Measurements from ENCODE around the gene CRAMP1.
"Not testable (repeated sequence)": the region's sequence is repeated elsewhere in the genome, so short reads cannot be mapped to it uniquely, and the experiment has no call there.

The CRAMP1 gene

DNA sequence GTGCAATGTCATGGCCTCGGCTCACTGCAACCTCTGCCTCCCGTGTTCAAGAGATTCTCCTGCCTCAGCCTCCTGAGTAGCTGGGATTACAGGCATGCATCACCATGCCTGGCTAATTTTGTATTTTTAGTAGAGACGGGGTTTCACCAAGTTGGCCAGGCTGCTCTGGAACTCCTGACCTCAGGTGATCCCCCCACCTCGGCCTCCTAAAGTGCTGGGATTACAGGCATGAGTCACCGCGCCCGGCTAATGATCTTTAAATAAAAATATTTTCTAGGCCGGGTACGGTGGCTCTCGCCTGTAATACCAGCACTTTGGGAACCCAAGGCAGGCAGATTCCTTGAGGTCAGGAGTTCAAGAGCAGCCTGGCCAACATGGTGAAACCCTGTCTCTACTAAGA, 106.1 kb downstream of the CRAMP1 start:
- DNase-seq, result not testable (repeated sequence)

- DNase-seq, result not testable (repeated sequence)
These were observed 107.5 kb downstream of the CRAMP1 start for GRCh38 chr16:1719559-1720229.

- no peak for DNase-seq
These were observed 109.2 kb downstream of the CRAMP1 start for GRCh38 chr16:1721372-1721771.

- DNase-seq, result peak; percentile 49
These were observed 111.4 kb downstream of the CRAMP1 start for GRCh38 chr16:1723450-1724147.

DNA sequence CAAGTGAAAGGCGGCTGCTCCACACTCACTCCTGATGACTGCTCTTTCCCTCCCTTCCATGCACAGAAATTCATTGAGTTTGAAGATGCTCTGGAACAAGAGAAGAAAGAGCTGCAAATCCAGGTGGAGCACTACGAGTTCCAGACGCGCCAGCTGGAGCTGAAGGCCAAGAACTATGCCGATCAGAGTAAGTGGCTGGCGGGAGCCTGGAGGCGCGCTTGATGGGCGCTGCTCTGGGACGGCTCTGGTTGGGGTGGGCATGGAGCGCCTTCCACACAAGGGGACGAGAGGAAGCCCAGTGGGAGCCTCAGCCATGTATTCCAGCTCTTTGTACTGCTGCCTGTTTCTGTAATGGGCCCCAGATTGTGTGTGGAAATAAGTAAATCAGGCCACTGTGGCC, 112.3 kb downstream of the CRAMP1 start:
- DNase-seq, result no peak

DNA sequence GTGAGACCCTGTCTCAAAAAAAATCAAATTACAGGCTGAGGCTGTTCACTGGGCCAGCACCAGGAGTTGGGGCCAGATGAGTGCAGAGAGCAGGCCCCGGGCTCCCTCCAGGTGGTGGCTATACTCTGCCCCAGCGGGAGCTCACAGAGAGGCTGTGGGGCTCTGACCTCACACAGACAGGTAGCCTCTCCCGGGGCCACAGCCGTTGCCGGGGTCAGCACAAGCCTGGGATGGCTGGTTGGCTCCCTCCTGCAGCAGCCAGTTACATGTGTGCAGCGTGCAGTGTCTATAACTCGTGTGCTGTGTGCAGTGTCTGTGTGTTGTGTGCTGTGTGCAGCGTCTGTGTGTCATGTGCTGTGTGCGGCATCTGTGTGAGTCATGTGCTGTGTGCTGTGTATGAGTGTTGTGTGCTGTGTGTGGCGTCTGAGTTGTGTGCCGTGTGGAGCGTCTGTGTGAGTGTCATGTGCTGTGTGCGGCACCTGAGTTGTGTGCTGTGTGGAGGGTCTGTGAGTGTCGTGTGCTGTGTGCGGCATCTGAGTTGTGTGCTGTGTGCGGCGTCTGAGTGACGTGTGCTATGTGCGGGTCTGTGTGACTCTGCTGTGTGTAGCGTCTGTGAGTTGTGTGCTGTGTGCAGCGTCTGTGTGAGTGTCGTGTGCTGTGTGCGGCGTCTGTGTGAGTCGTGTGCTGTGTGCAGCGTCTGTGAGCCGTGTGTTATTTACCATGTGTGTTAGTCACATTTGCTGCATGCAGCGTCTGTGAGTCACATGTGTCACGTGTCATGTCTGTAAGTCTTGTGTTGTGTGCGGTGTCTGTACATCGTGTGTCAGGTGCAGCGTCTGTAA, 114.7 kb downstream of the CRAMP1 start:
- DNase-seq, result no peak

All from activated CD4-positive, alpha-beta T cell treated with anti-CD3 and anti-CD28 coated beads, Interleukin-2, Interleukin-6, amounts not matched to agents 100 ng/mL and 50 ng/mL, durations not matched to agents 16 hours and 8 hours (primary cell).